Breast epithelium (tissue), 4 donors: ENCODE data around the gene LYRM4. TPM values are rescaled to one million over a fixed set of nuclear protein-coding genes. Genes with fewer than 3 reads are reported as not detected.

Source experiments
- DNase-seq, 2 donors: peaks; one replicate each; pipeline ENCODE4 v3.0.0-alpha.2; 2019; ENCODE audit warnings: low spot score in 2 of 2
- H3K27ac ChIP-seq, 2 donors: fragments of 200-600 bp; sonication (generic) in 1 of 2; one replicate each; pipeline ENCODE4 v1.5.1; 2016 to 2019; ENCODE audit warnings: mild to moderate bottlenecking in 1 of 2
- H3K27me3 ChIP-seq, 2 donors: fragments of 200-600 bp; sonication (generic) in 1 of 2; one replicate each; pipeline versions ENCODE4 v1.5.1 to v1.6.0; 2017 to 2019; ENCODE audit warnings: control low read depth in 1 of 2, mild to moderate bottlenecking in 1 of 2
- H3K36me3 ChIP-seq: fragments of 200-600 bp; one replicate; pipeline ENCODE4 v1.5.1; 2019
- H3K4me1 ChIP-seq, 2 donors: fragments of 200-600 bp; sonication (generic); one replicate each; pipeline ENCODE4 v1.5.1; 2016 to 2019; ENCODE audit warnings: control low read depth in 1 of 2
- H3K4me3 ChIP-seq, 3 donors: fragments of 200-600 bp; sonication (generic); 1 replicate in 2 of 3; 2 replicates in 1 of 3; pipeline ENCODE4 v1.5.1; 2016 to 2019; ENCODE audit warnings: mild to moderate bottlenecking in 3 of 3, moderate library complexity in 2 of 3
- H3K9me3 ChIP-seq, 2 donors: fragments of 200-600 bp; sonication (generic) in 1 of 2; one replicate each; pipeline ENCODE4 v1.5.1; 2016 to 2019; ENCODE audit warnings: control low read depth in 1 of 2
- POLR2A ChIP-seq: fragments of 450-650 bp; IDR thresholded peaks from one replicate; pipeline ENCODE4 v1.6.1; 2016; ENCODE audit warnings: antibody characterized with exemption, mild to moderate bottlenecking, moderate library complexity
- POLR2AphosphoS5 ChIP-seq, 3 donors: sonication (generic); formaldehyde crosslinking; IDR thresholded peaks; one replicate each; pipeline ENCODE4 v1.6.1; 2017; ENCODE audit warnings: antibody characterized with exemption in 3 of 3
- intact Hi-C: fragments of 100-400 bp; cut with DNase I; formaldehyde crosslinking; loops from one replicate; pipeline ENCODE4 v1.15.1; 2023; ENCODE audit warnings: low total_unique reads
- total RNA-seq, 3 donors: library from RNA; depleted of rRNA; stranded (reverse); fragments of >200 nt; gene quantifications; one replicate each; pipeline ENCODE4 v1.1.0, GENCODE V29; 2016
- TF ChIP-seq, protein P1 (sequence below), 3 donors: fragments of 450-650 bp; IDR thresholded peaks; one replicate each; pipeline ENCODE4 v1.5.1; 2016 to 2017; ENCODE audit warnings: antibody characterized with exemption in 3 of 3, mild to moderate bottlenecking in 3 of 3, moderate library complexity in 3 of 3

Gene LYRM4
- total RNA-seq, 3 donors from 2014 or later = 24.4 to 38.0 (median 25.0) TPM

GRCh38 chr6:5223309-5223708, 37.4 kb downstream of the LYRM4 start:
- no peaks in the 10 kb centered on the region for H3K36me3 ChIP-seq
- H3K4me1 ChIP-seq = no peaks in the 10 kb centered on the region
- H3K27ac ChIP-seq = no peak overlapping the region
- H3K27me3 ChIP-seq = no peaks in the 10 kb centered on the region
- DNase-seq = no peak
- no peak overlapping the region for H3K4me3 ChIP-seq
- intact Hi-C loops = no loop called here
- no peaks in the 10 kb centered on the region for H3K9me3 ChIP-seq
- TF ChIP-seq POLR2A = no peak
- TF ChIP-seq POLR2AphosphoS5 (IDR thresholded peaks at IDR 0.05) = no peak
- TF ChIP-seq, protein P1, sequence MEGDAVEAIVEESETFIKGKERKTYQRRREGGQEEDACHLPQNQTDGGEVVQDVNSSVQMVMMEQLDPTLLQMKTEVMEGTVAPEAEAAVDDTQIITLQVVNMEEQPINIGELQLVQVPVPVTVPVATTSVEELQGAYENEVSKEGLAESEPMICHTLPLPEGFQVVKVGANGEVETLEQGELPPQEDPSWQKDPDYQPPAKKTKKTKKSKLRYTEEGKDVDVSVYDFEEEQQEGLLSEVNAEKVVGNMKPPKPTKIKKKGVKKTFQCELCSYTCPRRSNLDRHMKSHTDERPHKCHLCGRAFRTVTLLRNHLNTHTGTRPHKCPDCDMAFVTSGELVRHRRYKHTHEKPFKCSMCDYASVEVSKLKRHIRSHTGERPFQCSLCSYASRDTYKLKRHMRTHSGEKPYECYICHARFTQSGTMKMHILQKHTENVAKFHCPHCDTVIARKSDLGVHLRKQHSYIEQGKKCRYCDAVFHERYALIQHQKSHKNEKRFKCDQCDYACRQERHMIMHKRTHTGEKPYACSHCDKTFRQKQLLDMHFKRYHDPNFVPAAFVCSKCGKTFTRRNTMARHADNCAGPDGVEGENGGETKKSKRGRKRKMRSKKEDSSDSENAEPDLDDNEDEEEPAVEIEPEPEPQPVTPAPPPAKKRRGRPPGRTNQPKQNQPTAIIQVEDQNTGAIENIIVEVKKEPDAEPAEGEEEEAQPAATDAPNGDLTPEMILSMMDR (IDR thresholded peaks at IDR 0.05) = no peak

- Histone ChIP-seq H3K4me3 (no peak overlapping the region), H3K4me1 (no peaks in the 10 kb centered on the region), H3K27me3 (no peaks in the 10 kb centered on the region), H3K9me3 (no peaks in the 10 kb centered on the region), H3K36me3 (no peaks in the 10 kb centered on the region), H3K27ac (no peak overlapping the region)
- intact Hi-C loops = no loop called here
- TF ChIP-seq POLR2A = no peak
- no peak for TF ChIP-seq POLR2AphosphoS5 (IDR thresholded peaks at IDR 0.05)
- TF ChIP-seq, protein P1 (IDR thresholded peaks at IDR 0.05) = no peak
- DNase-seq = no peak
Observed at GRCh38 chr6:5220443-5220842, 40.3 kb downstream of the LYRM4 start.

- H3K36me3 ChIP-seq = no peaks in the 10 kb centered on the region
- H3K27ac ChIP-seq = peak overlapping the region; percentile 27 to 48
- intact Hi-C loops = no loop called here
- no peak for TF ChIP-seq POLR2AphosphoS5 (IDR thresholded peaks at IDR 0.05)
- TF ChIP-seq, protein P1 (IDR thresholded peaks at IDR 0.05) = no peak
- TF ChIP-seq POLR2A = no peak
- H3K4me3 ChIP-seq = peak overlapping the region in 1 of 3 donors; percentile 5
- no peaks in the 10 kb centered on the region for H3K9me3 ChIP-seq
- no peaks in the 10 kb centered on the region for H3K4me1 ChIP-seq
- no peak for DNase-seq
- H3K27me3 ChIP-seq = no peaks in the 10 kb centered on the region
Observed at GRCh38 chr6:5219011-5219691, 41.6 kb downstream of the LYRM4 start.

- no peaks in the 10 kb centered on the region for H3K36me3 ChIP-seq
- H3K4me1 ChIP-seq = no peaks in the 10 kb centered on the region
- H3K9me3 ChIP-seq = no peaks in the 10 kb centered on the region
- intact Hi-C loops = no loop called here
- no peaks in the 10 kb centered on the region for H3K27me3 ChIP-seq
- TF ChIP-seq, protein P1 (IDR thresholded peaks at IDR 0.05) = no peak
- no peak for TF ChIP-seq POLR2AphosphoS5 (IDR thresholded peaks at IDR 0.05)
- TF ChIP-seq POLR2A = no peak
- no peak for DNase-seq
- no peak overlapping the region for H3K27ac ChIP-seq
- no peak overlapping the region for H3K4me3 ChIP-seq
Observed at GRCh38 chr6:5217356-5217755, 43.4 kb downstream of the LYRM4 start.

GRCh38 chr6:5215799-5216198, 45.0 kb downstream of the LYRM4 start:
- Histone ChIP-seq H3K4me3 (no peak overlapping the region), H3K9me3 (no peaks in the 10 kb centered on the region), H3K4me1 (no peaks in the 10 kb centered on the region), H3K27me3 (no peaks in the 10 kb centered on the region), H3K27ac (no peak overlapping the region), H3K36me3 (no peaks in the 10 kb centered on the region)
- no peak for DNase-seq
- intact Hi-C loops = no loop called here
- TF ChIP-seq POLR2A = no peak
- TF ChIP-seq, protein P1 (IDR thresholded peaks at IDR 0.05) = no peak
- no peak for TF ChIP-seq POLR2AphosphoS5 (IDR thresholded peaks at IDR 0.05)
